ENCODE measurements around the gene PCDHGB1.
"Not testable (repeated sequence)": the region's sequence is repeated elsewhere in the genome, so short reads cannot be mapped to it uniquely, and the experiment has no call there.

Gene PCDHGB1

DNA sequence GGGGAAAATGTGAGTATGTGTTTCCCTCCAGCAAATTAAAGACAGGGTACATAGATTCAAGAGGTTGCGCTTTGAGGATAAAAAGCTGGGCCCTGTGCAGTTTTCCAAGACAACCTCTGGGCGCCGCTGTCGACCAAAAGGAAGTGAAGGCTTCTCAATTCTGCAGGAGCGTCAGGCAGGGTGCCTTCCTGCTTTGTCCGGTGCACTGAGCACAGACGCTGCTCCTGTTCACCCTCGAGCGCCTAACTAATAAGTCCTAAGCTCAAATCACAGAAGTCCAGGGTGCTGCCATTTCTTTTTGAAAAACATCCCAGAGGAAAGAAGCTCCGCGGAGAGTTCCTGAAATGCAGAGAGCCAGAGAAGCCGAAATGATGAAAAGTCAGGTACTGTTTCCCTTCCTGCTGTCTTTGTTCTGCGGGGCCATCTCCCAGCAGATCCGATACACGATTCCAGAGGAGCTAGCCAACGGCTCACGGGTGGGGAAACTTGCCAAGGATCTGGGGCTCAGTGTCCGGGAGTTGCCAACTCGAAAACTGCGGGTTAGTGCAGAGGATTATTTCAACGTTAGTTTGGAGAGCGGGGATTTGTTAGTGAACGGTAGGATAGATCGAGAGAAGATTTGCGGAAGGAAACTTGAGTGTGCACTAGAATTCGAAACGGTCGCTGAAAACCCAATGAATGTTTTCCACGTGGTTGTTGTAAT is at the start of gene PCDHGB1:
Gene PCDHGB1, plus strand, starts transcription at position 183 of the 703 bp plus-strand sequence. Its CDS starts 162 bp downstream, at position 345.
- no peak for DNase-seq (ENCODE audit: low read depth in 3 of 3)

DNA sequence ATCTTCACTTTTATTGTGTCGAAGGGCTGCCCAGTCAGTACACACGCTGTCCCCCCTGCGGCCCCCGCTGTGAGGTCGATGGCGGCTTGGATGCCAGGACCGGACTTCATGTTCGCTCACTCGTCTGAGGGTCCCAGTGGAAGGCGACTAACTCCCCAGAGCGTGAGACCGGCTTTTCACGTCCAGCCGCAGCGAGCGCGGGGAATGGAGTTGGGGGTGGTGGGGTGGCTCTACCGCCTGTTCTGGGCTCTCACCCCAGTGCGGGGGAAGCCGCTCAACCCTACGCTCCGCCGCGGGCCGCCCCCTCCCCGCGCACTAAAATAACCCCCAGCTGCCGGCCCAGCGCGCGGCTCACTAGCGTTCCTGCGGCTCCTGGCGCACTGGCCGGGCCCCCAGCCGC is 46.1 kb upstream of the PCDHGB1 start, which contains the start of gene SLC25A2:
Gene SLC25A2, minus strand, starts transcription at position 294 of the 400 bp plus-strand sequence. Its CDS starts 184 bp downstream, at position 110.
- no peak for DNase-seq (ENCODE audit: low read depth in 3 of 3)

DNA sequence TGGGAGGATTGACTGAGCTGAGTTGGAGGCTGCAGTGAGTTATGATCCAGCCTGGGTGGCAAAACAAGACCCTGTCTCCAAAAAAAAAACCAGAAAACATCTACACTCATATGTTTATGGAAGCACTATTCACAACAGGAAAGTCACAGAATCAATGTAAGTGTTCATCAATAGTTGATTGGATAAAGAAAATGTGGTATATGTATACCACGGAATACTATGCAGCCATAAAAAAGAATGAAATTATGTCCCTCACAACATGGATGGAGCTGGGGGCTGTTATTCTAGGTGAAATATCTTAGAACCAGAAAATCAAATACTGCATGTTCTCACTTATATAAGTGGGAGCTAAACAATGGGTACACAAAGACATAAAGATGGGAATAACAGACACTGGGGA is 43.3 kb upstream of the PCDHGB1 start:
- DNase-seq (ENCODE audit: low read depth in 3 of 3), result no peak

DNA sequence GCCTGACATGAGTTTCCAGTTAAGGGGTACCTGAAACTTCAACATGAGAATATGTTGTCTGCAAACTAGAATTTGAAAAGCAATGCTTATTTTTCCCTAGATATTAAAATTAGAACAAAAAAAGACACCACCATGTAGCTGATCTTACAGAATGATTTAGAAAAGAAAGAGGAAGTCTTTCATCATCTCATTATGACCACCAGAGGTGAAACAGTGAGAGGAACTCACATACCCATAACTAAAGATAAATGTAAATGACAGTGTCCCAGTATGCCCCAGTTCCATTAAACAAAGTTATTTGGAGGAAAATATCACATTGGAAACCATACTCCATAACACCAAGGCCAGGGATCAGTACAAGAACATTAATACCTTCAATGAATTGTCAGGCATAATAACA is 36.2 kb upstream of the PCDHGB1 start:
- DNase-seq (ENCODE audit: low read depth in 3 of 3), result no peak

DNA sequence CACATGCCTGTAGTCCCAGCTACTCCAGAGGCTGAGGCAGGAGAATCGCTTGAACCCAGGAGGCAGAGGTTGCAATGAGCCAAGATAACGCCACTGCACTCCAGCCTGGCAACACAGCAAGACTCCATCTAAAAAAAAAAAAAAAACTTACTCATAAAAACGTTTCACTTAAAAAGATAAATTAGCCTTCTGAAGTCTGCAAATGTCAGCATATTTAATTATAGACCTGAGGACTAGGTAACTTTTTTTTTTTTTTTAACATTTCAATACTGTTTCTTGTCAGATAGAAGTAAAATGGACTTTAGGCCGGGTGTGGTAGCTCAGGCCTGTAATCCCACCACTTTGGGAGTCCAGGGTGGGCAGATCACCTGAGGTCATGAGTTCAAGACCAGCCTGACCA is 32.9 kb upstream of the PCDHGB1 start:
- not testable (repeated sequence) for DNase-seq (ENCODE audit: low read depth in 3 of 3)

DNA sequence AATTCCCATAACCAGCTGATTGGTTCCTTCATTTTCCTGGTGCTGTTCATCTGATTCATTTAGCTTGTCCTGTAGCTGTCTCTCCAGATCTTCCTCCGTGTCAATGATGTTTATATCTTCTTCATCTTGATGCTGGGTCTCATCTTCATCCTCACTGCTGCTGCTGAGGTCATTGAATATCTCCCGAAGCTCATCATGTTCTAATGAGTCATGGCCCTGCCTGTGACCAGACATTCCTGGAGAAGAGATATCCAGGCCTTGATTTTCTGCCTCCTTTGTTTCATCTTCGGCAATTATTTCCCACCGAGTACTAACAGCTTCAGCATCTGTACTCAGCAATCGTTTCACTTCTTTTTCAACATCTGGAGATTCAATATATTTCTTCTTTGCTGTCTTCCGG is 30.7 kb upstream of the PCDHGB1 start:
- DNase-seq (ENCODE audit: low read depth in 3 of 3), result no peak

DNA sequence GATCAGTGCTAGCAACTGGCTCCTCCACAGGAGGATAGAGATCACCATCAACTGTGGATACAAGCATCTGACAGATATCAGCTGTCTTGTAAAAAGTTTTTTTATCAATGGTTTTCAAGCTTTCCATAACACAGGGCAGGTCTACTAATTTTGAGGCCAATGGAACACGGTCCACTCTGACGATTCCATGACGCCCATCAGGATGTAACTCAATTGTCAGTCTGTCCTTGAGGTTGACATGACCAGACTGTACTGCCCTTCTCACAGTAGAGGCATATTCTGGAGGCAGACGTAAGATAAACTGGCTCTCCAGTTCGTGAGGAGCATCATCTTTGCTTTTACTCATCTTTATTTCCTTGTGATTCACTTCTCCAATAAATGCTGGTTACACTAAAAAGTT is 30.2 kb upstream of the PCDHGB1 start:
- no peak for DNase-seq (ENCODE audit: low read depth in 3 of 3)

DNA sequence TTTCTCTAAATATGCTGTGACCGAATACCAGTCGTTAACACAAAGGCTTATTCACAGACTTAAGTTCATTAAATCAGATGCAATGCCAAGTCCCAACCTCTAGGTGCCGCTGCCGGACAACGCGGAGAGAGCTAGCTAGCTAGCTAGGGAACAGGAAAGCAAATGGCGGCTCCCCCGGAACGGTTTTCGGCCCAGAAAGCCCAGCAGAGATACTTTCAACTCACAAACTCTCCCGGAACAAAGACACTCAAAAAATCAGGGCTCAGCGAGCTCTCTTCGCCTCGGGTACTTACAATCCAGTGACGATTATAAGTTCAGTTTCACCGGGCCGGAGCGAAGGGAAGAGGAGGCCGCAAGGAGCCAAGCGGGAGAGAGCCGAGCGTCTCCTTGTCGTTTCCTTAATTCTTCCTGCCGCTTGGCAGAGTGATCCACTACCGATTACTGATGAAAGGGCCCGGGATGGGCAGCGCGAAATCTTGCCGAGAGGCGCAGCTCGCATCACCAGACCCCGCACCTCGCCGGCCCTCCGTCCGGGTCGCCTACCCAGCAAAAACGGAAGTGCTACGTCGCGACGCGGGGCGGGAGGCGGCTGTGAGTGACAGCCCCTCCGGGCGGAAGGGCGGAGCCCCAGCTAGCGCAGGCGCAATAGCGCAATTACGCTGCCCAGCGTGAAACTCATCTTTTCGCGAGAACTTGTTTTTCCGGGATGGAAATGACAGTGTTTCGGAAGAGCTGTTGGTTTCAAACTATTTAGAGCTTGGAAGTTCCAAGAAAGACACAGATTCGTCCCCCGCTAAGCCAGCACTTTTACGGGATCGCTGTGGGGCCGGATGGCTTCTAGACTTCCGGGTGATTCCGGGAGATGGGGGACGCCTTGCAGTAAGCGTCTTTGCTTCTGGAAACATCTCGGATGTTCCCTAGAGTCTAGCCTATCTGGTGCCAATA is 29.4 kb upstream of the PCDHGB1 start, which contains the start of gene TAF7:
Gene TAF7, minus strand, starts transcription at position 560 of the 945 bp plus-strand sequence. CDS start 740 bp downstream, outside the sequence.
- peak; percentile 81 to 86 (median 84) for DNase-seq (ENCODE audit: low read depth in 3 of 3)

DNA sequence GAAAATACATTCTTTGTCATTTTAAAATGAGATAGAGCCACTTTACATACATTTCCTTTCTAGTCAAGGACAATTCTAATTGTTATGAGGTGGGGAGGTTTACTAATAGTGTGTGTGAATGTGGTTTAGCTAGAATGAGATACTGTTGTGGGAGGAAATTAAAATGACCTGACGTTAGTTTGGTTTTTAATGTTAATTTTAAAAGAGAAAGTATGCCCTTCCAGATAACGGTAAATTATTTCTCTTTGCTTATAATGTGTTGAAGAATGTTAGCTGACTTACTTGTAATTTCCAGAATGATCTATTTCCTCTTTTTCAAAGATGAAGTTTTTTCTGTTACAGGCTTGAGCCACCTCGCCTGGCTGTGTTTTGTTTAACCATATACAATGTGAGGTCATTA is 27.6 kb upstream of the PCDHGB1 start:
- no peak for DNase-seq (ENCODE audit: low read depth in 3 of 3)

DNA sequence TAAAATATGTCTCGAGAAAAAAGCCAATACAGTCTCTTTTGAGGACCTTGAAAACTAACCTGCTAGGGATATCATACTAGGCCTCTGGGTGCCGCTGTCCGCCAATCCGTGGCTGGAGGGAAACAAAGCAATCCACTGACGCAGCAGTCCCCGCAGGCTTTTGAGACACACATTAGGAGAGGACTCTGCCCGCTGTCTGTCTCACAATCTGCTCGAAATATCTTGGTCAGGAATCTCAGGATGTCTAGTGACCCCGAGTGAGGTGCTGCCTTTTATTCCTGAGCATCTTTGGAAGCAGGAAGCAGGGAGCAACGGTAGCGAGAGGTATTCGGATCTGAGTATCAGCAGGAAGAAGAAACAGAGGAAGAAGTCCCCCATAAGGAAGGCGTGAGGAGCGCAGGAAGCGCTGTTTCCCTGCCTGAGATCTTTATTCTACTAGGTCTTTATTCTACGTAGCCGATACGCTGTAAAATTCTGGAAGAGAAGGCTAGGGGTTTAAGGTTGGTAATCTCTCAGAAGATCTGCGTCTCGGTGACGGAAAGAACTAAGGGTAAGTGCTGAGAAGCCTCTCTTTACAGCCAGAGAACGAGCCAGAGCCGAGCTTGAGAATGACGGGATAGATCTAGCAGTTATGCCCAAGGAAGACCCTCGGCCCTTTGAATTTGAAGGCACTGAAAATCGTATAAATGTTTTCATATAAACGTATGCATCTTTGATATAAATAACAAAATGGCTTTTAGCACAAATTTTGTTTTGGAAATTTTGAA is 23.6 kb upstream of the PCDHGB1 start:
- DNase-seq (ENCODE audit: low read depth in 3 of 3), result peak; percentile 25 to 41 (median 35)

DNA sequence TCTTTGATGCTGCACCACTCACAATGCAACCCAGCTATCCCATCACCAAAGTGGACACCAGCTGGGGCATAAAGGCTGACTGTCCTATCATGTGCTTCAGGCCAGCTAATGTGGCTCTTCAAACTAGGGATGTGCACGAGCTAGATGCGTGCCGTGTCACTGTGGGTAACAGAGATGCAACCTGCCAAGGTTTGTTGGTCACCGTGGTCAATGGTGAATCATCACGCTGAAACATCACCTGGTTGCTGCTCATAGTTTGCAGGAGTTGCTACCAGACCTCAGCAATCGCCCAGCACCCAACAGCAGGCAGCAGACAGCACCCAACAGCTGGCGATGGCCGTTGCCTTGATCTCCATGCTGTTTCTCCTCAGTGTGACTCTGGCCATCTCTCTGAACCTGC is 21.7 kb upstream of the PCDHGB1 start:
- DNase-seq (ENCODE audit: low read depth in 3 of 3), result no peak

DNA sequence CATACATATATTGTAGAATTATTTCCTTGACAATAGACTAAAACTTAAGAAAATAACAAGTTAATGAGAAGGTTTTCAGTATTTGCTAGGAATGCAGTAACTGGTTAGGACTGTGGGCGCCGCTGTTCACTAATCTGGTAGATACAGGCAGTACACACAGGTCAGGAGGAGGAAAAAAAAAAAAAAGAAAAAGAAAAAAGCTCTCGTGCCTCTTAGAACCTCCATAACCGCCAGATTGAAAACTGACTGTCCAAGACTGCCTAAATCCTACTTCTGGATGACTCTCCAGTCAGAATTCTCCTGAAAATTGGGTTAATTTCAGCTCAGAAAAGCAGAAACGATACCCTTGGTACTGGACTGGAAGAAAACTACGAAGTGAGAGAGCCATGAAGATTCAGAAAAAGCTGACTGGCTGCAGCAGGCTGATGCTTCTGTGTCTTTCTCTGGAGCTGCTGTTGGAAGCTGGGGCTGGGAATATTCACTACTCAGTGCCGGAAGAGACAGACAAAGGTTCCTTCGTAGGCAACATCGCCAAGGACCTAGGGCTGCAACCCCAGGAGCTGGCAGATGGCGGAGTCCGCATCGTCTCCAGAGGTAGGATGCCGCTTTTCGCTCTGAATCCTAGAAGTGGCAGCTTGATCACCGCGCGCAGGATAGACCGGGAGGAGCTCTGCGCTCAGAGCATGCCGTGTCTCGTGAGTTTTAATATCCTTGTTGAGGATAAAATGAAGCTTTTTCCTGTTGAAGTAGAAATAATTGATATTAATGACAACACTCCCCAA is 19.4 kb upstream of the PCDHGB1 start, which contains the start of gene PCDHGA1:
Gene PCDHGA1, plus strand, starts transcription at position 216 of the 782 bp plus-strand sequence.
- no peak for DNase-seq (ENCODE audit: low read depth in 3 of 3)

DNA sequence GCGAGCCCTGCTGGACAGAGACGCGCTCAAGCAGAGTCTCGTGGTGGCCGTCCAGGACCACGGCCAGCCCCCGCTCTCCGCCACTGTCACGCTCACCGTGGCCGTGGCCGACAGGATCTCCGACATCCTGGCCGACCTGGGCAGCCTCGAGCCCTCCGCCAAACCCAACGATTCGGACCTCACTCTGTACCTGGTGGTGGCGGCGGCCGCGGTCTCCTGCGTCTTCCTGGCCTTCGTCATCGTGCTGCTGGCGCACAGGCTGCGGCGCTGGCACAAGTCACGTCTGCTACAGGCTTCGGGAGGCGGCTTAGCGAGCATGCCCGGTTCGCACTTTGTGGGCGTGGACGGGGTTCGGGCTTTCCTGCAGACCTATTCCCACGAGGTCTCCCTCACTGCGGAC is 17.3 kb upstream of the PCDHGB1 start:
- DNase-seq (ENCODE audit: low read depth in 3 of 3), result not testable (repeated sequence)

DNA sequence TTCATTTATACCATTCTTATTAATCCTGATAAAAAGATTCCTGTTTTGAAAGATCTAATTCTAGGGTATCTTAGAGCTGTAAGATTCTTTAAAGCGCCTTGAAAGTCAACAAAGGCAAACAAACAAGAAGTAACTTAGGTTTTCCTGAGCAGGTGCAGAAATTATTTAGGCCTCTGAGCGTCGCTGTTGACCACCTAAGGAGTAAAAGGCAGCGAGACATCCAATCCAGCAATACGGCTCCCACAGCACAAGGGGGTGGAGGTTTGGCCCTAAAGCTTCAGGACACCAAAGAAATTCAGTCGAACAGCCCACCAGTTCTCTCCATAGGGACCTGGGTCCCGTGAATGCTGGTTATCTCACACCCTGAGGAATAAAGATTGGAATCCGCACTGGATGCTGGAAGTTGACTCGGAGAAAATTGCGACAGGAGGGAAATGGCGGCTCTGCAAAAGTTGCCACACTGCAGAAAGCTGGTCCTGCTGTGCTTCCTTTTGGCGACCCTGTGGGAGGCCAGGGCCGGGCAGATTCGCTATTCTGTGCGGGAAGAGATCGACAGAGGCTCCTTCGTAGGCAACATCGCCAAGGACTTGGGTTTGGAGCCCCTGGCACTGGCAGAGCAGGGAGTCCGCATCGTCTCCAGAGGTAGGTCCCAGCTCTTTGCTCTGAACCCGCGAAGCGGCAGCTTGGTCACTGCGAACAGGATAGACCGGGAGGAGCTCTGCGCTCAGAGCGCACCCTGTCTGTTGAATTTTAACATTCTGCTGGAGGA is 11.2 kb upstream of the PCDHGB1 start, which contains the start of gene PCDHGA2:
Gene PCDHGA2, plus strand, starts transcription at position 223 of the 769 bp plus-strand sequence.
- DNase-seq (ENCODE audit: low read depth in 3 of 3), result no peak

DNA sequence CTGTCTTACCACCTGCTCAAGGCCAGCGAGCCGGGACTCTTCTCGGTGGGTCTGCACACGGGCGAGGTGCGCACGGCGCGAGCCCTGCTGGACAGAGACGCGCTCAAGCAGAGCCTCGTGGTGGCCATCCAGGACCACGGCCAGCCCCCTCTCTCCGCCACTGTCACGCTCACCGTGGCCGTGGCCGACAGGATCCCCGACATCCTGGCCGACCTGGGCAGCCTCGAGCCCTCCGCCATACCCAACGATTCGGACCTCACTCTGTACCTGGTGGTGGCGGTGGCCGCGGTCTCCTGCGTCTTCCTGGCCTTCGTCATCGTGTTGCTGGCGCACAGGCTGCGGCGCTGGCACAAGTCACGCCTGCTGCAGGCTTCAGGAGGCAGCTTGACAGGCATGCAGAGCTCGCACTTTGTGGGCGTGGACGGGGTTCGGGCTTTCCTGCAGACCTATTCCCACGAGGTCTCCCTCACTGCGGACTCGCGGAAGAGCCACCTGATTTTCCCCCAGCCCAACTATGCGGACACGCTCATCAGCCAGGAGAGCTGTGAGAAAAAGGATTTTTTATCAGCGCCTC is 9.0 kb upstream of the PCDHGB1 start:
- not testable (repeated sequence) for DNase-seq (ENCODE audit: low read depth in 3 of 3)

DNA sequence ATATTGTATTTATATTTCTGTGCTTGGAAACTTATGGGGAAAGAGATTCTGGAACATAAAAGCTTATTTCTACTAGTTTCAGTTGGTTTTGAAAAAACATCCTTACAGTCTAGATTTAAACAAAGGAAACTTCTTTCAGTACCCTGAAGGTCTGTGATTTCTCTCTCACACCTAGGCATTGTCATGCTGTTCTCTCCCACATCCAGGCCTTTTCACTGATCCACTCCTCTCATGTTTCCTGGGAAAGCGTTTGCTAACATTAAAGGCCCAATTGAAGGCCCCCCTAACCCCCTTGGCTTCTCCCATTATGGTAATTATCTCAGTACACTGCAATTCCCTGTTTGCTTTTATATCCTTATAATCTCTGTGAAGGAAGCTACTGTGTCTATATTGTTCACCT is 7.1 kb upstream of the PCDHGB1 start:
- DNase-seq (ENCODE audit: low read depth in 3 of 3), result no peak

DNA sequence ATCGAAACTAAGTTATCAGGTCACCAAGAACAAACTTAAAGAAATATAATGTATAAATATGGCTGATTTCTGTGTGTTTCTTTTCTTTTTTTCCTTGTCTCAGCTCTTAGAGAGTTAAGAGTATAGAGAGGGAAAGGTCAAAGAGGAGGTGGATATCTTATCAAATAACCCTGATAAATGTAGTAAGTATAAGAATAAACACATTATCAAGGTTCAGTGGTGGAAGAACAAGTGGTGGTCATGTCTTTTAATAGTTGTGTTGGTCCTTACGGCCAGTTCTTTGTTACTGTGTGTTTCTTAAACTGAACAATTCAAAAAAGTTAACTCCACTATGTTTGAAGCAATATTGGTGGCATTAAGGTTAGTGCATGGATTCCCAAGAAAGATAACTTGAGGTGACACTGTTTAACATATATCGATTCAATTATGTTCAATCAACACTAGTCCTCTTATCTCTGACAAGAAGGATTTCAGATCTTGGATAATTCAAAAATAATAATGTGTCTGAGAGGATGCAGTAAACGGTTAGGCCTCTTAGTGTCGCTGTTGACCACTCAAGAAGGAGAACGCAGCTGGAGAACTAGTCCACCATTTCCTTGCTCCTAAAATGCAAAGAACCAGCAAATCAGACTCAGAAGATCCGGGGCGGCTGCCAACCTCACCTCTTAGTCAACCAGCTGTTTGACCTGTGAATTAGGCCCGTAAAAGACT is 6.5 kb upstream of the PCDHGB1 start, which contains the start of gene PCDHGA3:
Gene PCDHGA3, plus strand, starts transcription at position 588 of the 711 bp plus-strand sequence. CDS start 205 bp downstream, outside the sequence.
- no peak for DNase-seq (ENCODE audit: low read depth in 3 of 3)

DNA sequence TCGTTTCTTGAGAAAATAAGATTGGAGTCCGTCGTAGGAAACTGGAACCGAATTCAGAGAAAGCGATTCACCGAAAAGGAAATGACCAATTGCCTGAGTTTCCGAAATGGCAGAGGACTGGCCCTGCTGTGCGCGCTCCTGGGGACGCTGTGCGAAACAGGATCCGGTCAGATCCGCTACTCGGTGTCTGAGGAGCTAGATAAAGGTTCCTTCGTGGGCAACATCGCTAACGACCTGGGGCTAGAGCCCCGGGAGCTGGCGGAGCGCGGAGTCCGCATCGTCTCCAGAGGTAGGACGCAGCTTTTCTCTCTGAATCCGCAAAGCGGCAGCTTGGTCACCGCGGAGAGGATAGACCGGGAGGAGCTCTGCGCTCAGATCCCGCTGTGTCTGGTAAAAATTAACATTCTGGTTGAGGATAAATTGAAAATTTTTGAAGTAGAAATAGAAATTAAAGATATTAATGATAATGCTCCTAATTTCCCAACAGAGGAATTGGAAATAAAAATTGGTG is 5.9 kb upstream of the PCDHGB1 start:
- no peak for DNase-seq (ENCODE audit: low read depth in 3 of 3)

DNA sequence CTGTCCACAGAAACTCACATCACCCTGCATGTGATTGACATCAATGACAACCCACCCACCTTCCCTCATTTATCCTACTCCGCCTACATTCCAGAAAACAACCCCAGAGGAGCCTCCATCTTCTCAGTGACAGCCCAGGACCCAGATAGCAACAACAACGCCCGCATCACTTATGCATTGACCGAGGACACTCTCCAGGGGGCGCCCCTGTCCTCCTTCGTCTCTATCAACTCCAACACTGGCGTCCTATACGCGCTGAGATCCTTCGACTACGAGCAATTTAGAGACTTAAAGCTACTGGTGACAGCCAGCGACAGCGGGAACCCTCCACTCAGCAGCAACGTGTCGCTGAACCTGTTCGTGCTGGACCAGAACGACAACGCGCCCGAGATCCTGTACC is 4.6 kb upstream of the PCDHGB1 start:
- no peak for DNase-seq (ENCODE audit: low read depth in 3 of 3)
